HUES6 (cell line): Measurements from ENCODE around the gene ABI3BP.
"Not testable (repeated sequence)": the region's sequence is repeated elsewhere in the genome, so short reads cannot be mapped to it uniquely, and the experiment has no call there.

ENCODE experiments used
- H3K27ac ChIP-seq: 2 replicates; pipeline ENCODE4 v1.7.0; 2013; ENCODE audit warnings: low read depth, mild to moderate bottlenecking, low read length, inconsistent platforms
- H3K27me3 ChIP-seq: 2 replicates; pipeline ENCODE4 v1.6.1; 2013; ENCODE audit warnings: low read length; ENCODE audit not compliant: control insufficient read depth, insufficient read depth
- H3K36me3 ChIP-seq: 2 replicates; pipeline ENCODE4 v1.6.1; 2013; ENCODE audit warnings: low read length; ENCODE audit not compliant: control insufficient read depth, insufficient read depth
- H3K4me1 ChIP-seq: 2 replicates; pipeline ENCODE4 v1.6.1; 2013; ENCODE audit warnings: low read length; ENCODE audit not compliant: control insufficient read depth, insufficient read depth
- H3K4me3 ChIP-seq: 2 replicates; pipeline ENCODE4 v1.5.1; 2013; ENCODE audit warnings: low read depth, low read length
- H3K9ac ChIP-seq: one replicate; pipeline ENCODE4 v1.6.1; 2013; ENCODE audit warnings: mild to moderate bottlenecking, low read length
- H3K9me3 ChIP-seq: 2 replicates; pipeline ENCODE4 v1.6.1; 2013; ENCODE audit warnings: low read depth, low read length; ENCODE audit not compliant: control insufficient read depth, insufficient read depth

ABI3BP gene

DNA sequence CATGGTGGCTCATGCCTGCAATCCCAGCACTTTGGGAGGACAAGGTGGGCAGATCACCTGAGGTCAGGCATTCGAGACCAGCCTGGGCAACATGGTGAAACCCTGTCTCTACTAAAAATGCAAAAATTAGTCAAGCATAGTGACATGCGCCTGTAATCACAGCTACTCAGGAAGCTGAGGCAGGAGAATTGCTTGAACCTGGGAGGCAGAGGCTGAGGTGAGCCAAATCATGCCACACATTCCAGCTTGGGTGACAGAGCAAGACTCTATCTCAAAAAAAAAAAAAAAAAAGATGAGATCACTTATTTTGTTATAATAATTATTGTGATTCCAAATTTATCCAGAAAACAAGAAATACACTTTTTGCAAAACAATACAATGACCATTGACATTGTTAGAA lies 47.1 kb downstream of the ABI3BP start:
- H3K4me1 ChIP-seq, H3K9me3 ChIP-seq, H3K9ac ChIP-seq, H3K36me3 ChIP-seq, H3K27me3 ChIP-seq, H3K4me3 ChIP-seq, H3K27ac ChIP-seq: not testable (repeated sequence)

DNA sequence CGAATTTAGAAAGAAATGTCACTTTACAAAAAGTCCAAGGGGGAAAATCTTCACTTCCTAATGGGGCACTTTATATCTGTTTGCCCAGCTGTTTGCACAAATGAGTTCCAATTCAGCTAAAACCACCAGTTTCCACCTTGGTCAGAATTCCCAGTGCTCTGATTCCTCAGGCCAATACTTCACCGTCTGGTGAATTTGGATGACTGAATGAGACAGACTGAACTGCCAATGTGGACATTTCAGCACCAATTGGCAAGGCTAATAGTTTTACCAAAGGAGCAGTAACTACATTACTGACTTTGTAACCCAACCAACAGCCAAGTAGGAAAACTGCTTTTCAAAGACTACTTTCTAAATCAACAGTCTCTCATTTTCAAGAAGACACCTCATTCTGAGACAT lies 51.8 kb downstream of the ABI3BP start:
- no peak overlapping the region for H3K9ac ChIP-seq
- no peak overlapping the region for H3K27ac ChIP-seq
- H3K36me3 ChIP-seq, result no peaks in the 10 kb centered on the region
- H3K4me3 ChIP-seq, result no peak overlapping the region
- no peaks in the 10 kb centered on the region for H3K9me3 ChIP-seq
- H3K4me1 ChIP-seq, result no peaks in the 10 kb centered on the region
- H3K27me3 ChIP-seq, result no peaks in the 10 kb centered on the region

DNA sequence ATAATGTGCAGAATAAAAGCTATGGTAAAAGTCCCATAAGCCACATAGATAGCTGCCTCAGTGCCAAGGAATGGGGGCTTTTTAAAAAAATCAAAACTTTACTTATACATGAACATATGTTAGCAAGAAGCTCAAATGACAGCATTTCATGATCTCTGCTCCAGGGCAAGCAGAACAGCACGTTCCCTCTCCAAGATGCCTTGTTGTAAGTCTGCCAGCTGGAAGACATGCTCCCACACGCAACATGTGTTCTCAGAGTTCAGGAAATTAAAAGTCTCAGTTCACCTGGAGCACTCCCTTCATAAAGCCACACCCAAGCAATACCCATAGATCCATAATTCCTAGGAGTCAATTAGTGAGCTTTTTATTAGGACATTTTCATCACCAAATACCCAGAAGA lies 52.2 kb downstream of the ABI3BP start:
- H3K27me3 ChIP-seq, result no peaks in the 10 kb centered on the region
- no peaks in the 10 kb centered on the region for H3K9me3 ChIP-seq
- no peaks in the 10 kb centered on the region for H3K4me1 ChIP-seq
- H3K9ac ChIP-seq, result no peak overlapping the region
- no peak overlapping the region for H3K4me3 ChIP-seq
- no peak overlapping the region for H3K27ac ChIP-seq
- no peaks in the 10 kb centered on the region for H3K36me3 ChIP-seq

DNA sequence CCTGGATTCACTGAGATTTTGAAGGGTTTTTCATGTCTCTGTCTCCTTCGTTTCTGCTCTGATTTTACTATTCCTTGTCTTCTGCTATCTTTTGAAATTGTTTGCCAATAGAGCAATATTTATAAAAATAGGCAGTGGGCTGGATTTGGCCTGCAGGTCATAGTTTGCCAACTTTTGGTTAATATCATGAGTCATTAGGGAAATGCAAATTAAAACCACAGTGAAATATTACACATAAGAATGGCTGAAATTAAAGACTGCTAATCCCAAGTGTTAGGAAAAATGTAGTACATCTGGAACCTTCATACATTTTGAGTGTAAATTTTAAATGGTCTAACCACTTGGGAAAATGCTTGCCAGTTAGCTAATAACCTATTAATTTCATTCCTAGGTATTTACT lies 56.3 kb downstream of the ABI3BP start:
- Histone ChIP-seq H3K27me3 (no peaks in the 10 kb centered on the region), H3K9ac (no peak overlapping the region), H3K36me3 (no peaks in the 10 kb centered on the region), H3K9me3 (no peaks in the 10 kb centered on the region), H3K4me3 (no peak overlapping the region), H3K27ac (no peak overlapping the region), H3K4me1 (no peaks in the 10 kb centered on the region)

DNA sequence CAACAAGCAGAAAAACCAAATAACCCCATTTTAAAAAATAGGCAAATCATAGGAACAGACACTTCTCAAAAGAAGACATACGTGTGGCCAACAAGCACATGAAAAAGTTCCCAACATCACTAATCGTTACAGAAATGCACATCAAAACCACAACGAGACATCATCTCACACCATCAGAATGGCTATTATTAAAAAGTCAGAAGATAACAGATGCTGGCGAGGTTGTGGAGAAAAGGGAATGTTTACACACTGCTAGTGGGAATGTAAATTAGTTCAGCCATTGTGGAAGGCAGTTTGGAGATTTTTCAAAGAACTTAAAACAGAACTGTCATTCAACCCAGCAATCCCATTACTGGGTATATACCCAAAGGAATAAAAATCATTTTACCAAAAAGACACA lies 60.7 kb downstream of the ABI3BP start:
- Histone ChIP-seq H3K27ac (no peak overlapping the region), H3K9ac (no peak overlapping the region), H3K4me3 (no peak overlapping the region), H3K36me3 (no peaks in the 10 kb centered on the region), H3K27me3 (no peaks in the 10 kb centered on the region), H3K9me3 (no peaks in the 10 kb centered on the region), H3K4me1 (no peaks in the 10 kb centered on the region)

DNA sequence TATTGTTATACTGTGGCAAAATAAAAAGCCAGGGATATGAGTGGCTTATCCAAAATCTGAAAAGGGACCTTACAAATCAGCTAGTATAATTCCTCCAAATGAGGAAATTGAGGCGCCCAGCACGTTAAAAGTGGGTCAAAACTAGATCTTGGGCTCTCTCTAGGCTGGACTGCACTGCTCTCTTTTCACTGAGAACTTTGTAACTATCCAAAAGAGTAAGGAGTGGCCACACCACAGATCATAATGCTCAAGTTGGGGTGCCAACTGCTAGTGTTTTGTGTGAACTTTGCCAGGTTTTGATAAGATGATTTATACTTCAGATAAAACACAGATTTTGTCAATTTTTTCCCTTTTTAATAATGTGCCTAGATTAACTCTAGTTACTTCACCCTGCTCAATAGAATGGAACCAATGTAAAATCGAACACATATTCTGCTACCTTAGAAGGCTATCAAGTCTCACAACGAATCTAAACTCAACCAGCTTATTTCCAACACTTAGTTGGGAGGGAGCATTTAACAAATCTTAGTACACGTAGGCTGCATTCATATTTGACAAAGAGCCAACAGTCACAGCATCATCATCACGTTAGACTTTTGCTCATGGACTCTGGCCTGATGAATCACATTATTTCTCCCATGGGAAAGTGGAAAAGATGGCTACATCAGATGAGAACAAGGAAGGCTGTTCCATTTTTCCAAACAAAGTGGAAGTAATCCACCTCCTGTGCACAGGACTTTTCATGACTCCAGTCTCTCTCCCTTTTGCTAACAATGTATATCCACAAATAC lies 64.4 kb downstream of the ABI3BP start:
- Histone ChIP-seq H3K27me3 (no peaks in the 10 kb centered on the region), H3K27ac (no peak overlapping the region), H3K9me3 (no peaks in the 10 kb centered on the region), H3K36me3 (no peaks in the 10 kb centered on the region), H3K4me3 (no peak overlapping the region), H3K4me1 (no peaks in the 10 kb centered on the region), H3K9ac (no peak overlapping the region)

DNA sequence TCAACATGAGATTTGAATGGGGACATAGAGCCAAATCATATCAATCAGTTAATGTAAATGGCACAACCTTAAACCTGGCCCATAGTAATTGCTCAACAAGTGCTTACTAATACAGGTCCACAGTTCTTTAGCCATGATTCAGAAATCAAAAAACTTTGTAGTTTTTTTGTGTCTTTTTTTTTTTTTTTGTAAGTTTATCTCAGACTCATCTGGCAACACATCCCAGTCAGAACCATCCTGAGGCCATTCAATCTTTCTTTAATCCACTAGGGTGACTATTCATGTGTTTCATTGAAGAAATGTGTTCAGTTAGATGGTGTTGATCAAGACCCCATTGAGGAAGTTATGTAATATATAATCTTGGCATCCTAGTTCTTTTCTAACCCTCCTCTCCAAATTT lies 65.4 kb downstream of the ABI3BP start:
- Histone ChIP-seq H3K4me1 (no peaks in the 10 kb centered on the region), H3K9ac (no peak overlapping the region), H3K27ac (no peak overlapping the region), H3K36me3 (no peaks in the 10 kb centered on the region), H3K27me3 (no peaks in the 10 kb centered on the region), H3K9me3 (no peaks in the 10 kb centered on the region), H3K4me3 (no peak overlapping the region)

DNA sequence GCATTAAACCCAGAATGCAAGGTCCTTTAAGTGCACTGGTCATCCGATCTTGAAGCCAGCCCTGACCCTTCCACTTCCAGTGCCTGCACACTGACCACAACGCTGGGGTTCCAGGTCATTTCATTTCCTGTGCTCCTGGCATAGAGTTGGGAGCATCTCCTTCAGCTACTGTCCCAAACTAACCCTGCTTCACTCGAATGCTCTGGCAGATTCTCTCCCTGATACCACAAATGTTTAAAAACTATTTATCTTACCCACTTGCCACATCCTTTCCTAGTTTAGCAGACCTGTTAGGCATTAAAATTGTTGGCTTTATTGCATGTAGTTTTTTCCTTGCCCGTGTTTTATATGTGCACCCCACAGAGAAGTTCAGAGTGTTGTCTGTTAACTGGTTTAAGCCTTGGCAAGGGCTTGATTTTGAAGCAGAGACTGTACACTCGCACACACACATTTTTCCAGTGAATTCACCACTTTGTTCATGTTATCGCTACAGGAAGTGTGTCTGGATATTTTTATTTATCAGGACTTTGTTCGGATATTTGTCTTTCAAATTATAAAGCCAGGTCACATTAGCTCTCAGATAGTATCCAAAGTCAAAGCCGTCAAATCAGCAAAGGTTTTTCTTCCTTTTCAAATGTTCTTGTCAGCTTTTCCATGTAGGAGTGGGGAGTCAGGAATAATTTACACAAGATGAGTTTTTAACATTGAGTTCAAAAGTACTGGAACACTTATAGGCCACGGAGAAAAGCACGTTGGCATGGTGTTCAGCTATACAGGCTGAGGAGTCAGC lies 77.3 kb downstream of the ABI3BP start:
- no peak overlapping the region for H3K4me3 ChIP-seq
- H3K4me1 ChIP-seq, result peaks cover 7% of the 10 kb centered on the region; the same call in 1 of the 2 replicates
- no peaks in the 10 kb centered on the region for H3K9me3 ChIP-seq
- no peaks in the 10 kb centered on the region for H3K36me3 ChIP-seq
- H3K27ac ChIP-seq, result no peak overlapping the region
- H3K27me3 ChIP-seq, result no peaks in the 10 kb centered on the region
- no peak overlapping the region for H3K9ac ChIP-seq

DNA sequence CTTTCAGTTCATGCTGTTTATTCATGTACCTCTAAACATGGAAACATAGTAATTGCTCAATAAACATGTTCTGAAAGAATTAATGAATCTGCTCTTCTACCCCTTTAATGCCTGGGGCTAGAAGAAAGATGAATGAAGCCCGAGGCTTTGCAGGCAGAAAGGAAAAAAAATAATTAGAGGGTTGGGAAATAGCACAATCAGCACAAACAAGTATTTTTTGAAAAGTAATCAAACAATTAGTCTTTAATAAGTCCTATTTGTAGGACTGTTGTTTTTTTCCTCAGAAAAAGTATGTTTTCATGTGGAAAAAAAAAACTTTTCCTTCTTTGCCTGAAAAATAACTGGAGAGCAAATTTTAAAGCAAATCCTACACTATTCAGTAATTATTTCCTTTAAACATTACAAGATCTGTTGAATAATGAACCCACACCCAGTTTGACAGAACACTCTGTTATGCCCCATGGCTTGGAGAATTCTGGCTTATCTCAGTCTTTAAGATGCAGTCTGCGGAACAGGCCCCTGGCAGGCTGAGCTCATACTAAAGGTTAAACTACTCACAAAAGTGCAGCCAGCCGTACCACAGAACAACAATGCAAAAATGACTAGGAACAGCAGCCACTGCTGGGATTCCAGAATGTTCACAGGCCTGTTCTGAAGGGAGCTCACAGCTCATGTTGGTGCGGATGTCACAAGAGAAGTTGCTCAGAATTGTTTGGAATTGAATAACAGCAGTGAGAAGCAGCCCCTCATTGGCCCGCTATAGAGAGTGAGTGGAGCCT lies 79.2 kb downstream of the ABI3BP start:
- H3K27me3 ChIP-seq, result no peaks in the 10 kb centered on the region

DNA sequence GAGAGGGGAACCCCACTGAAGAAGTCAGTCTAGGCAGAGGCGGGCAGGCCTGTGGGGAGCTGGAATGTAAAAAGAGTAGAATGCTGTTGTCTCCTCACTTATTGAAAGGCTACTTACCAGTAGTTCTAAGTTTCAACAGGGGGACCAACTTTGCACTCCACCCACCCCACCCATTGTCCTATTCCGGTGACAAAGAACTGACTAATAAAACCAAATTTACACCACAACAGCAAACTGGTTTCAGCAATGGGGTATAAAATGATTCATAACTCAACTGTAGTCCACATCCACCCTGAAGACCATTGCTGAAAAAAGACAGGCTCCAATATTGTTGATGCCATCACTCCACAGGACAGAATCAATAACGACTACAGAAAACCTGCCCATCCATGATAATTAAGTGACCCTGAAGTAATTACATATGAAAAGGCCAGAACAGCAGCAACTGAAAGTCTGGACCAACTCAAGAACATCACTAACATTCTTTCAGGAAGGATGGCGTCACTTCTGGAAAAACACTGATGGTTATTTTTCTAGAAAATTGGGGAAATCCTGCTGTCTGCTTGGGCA lies 80.2 kb downstream of the ABI3BP start:
- H3K27me3 ChIP-seq, result no peaks in the 10 kb centered on the region
- H3K9ac ChIP-seq, result no peak overlapping the region
- no peak overlapping the region for H3K27ac ChIP-seq
- H3K4me3 ChIP-seq, result no peak overlapping the region
- no peaks in the 10 kb centered on the region for H3K36me3 ChIP-seq
- H3K4me1 ChIP-seq, result peaks cover 7% of the 10 kb centered on the region; the same call in 1 of the 2 replicates
- no peaks in the 10 kb centered on the region for H3K9me3 ChIP-seq

More for the DNA sequence above, 79.2 kb downstream of the ABI3BP start:
- H3K9me3 ChIP-seq, result no peaks in the 10 kb centered on the region
- H3K9ac ChIP-seq, result no peak overlapping the region
- no peaks in the 10 kb centered on the region for H3K36me3 ChIP-seq
- H3K27ac ChIP-seq, result no peak overlapping the region
- H3K4me3 ChIP-seq, result no peak overlapping the region
- peaks cover 7% of the 10 kb centered on the region; the same call in 1 of the 2 replicates for H3K4me1 ChIP-seq
